Endothelial cell of umbilical vein (primary cell): ENCODE measurements around the gene KDM6B.

ENCODE experiments used
- EZH2 ChIP-seq: IDR thresholded peaks from 2 replicates; pipeline ENCODE4 v1.6.1; 2012; ENCODE audit warnings: borderline replicate concordance, low read depth, mild to moderate bottlenecking, moderate library complexity, low read length, inconsistent platforms; ENCODE audit not compliant: severe bottlenecking
- FOS ChIP-seq: IDR thresholded peaks from 2 replicates; pipeline ENCODE4 v1.6.1; 2011; ENCODE audit warnings: mild to moderate bottlenecking, low read length, moderate library complexity, borderline replicate concordance; ENCODE audit not compliant: insufficient read depth
- MAX ChIP-seq: IDR thresholded peaks from 2 replicates; pipeline ENCODE4 v1.6.1; 2011; ENCODE audit not compliant: insufficient read depth, insufficient read length
- MYC ChIP-seq: IDR thresholded peaks from one replicate; pipeline ENCODE4 v1.6.1; 2011; ENCODE audit warnings: mild to moderate bottlenecking, low read depth, low read length
- POLR2A ChIP-seq: IDR thresholded peaks from 2 replicates; pipeline ENCODE4 v1.6.1; 2012; ENCODE audit warnings: low read depth, mild to moderate bottlenecking, control low read depth, low read length
- POLR2AphosphoS5 ChIP-seq: IDR thresholded peaks from 2 replicates; pipeline ENCODE4 v1.6.1; 2012; ENCODE audit warnings: low read depth, mild to moderate bottlenecking, control low read depth, low read length, moderate library complexity; ENCODE audit not compliant: insufficient read depth
- TF ChIP-seq, protein P1 (sequence below), 2 donors: IDR thresholded peaks; 1 replicate in 1 of 2; 2 replicates in 1 of 2; pipeline ENCODE4 v1.5.1; 2011; ENCODE audit warnings: low read length in 2 of 2, mild to moderate bottlenecking in 2 of 2, moderate library complexity in 2 of 2, control low read depth in 1 of 2, inconsistent platforms in 1 of 2, low read depth in 1 of 2; ENCODE audit not compliant: insufficient read depth in 1 of 2; ENCODE audit errors: extremely low read depth in 1 of 2

DNA sequence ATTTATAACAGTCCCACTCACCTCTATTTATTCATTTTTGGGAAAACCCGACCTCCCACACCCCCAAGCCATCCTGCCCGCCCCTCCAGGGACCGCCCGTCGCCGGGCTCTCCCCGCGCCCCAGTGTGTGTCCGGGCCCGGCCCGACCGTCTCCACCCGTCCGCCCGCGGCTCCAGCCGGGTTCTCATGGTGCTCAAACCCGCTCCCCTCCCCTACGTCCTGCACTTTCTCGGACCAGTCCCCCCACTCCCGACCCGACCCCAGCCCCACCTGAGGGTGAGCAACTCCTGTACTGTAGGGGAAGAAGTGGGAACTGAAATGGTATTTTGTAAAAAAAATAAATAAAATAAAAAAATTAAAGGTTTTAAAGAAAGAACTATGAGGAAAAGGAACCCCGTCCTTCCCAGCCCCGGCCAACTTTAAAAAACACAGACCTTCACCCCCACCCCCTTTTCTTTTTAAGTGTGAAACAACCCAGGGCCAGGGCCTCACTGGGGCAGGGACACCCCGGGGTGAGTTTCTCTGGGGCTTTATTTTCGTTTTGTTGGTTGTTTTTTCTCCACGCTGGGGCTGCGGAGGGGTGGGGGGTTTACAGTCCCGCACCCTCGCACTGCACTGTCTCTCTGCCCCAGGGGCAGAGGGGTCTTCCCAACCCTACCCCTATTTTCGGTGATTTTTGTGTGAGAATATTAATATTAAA is 20.2 kb downstream of the KDM6B start:
- TF ChIP-seq POLR2AphosphoS5 (no peak), POLR2A (no peak), MYC (no peak), EZH2 (no peak), MAX (no peak), FOS (no peak)
- TF ChIP-seq, protein P1, sequence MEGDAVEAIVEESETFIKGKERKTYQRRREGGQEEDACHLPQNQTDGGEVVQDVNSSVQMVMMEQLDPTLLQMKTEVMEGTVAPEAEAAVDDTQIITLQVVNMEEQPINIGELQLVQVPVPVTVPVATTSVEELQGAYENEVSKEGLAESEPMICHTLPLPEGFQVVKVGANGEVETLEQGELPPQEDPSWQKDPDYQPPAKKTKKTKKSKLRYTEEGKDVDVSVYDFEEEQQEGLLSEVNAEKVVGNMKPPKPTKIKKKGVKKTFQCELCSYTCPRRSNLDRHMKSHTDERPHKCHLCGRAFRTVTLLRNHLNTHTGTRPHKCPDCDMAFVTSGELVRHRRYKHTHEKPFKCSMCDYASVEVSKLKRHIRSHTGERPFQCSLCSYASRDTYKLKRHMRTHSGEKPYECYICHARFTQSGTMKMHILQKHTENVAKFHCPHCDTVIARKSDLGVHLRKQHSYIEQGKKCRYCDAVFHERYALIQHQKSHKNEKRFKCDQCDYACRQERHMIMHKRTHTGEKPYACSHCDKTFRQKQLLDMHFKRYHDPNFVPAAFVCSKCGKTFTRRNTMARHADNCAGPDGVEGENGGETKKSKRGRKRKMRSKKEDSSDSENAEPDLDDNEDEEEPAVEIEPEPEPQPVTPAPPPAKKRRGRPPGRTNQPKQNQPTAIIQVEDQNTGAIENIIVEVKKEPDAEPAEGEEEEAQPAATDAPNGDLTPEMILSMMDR (IDR thresholded peaks at IDR 0.05; ENCODE audit: extremely low read depth in 1 of 2, insufficient read depth in 1 of 2, low read depth in 1 of 2, low read length in 2 of 2) = no peak
